WTC11 (cell line): ENCODE results near the gene CXorf58. TPM values are rescaled to one million over a fixed set of nuclear protein-coding genes. Genes with fewer than 3 reads are reported as not detected.

Experiments
- ATAC-seq: fragments of 200-7000 bp; cut with Tn5 transposase; 2 replicates; pipeline ENCODE4 v1.10.0; 2021; ENCODE audit warnings: mild to moderate bottlenecking, moderate library complexity
- CTCF ChIA-PET: fragments of 300-600 bp; sonication (Branson Sonifier 250); formaldehyde crosslinking; loops from one replicate; lab custom pipeline; 2021; ENCODE audit warnings: antibody characterized with exemption; lab: Charles Lee
- POLR2A ChIA-PET: fragments of 350-600 bp; sonication (Branson Sonifier 250); formaldehyde crosslinking; loops from one replicate; lab custom pipeline; 2021; ENCODE audit warnings: antibody characterized with exemption; lab: Charles Lee
- DNase-seq: peaks from one replicate; pipeline ENCODE4 v3.0.0; 2021; ENCODE audit warnings: low spot score
- H3K27ac Mint-ChIP-seq: 2 replicates; pipeline ENCODE4 v1.8.0; 2021; ENCODE audit warnings: mixed read lengths
- H3K27me3 Mint-ChIP-seq: 2 replicates; pipeline ENCODE4 v1.8.0; 2021; ENCODE audit warnings: low read depth, mild to moderate bottlenecking, moderate library complexity, mixed read lengths
- H3K36me3 Mint-ChIP-seq: 2 replicates; pipeline ENCODE4 v1.8.0; 2021; ENCODE audit warnings: mixed read lengths
- H3K4me1 Mint-ChIP-seq: 2 replicates; pipeline ENCODE4 v1.8.0; 2022; ENCODE audit warnings: mixed read lengths
- H3K4me3 Mint-ChIP-seq: 2 replicates; pipeline ENCODE4 v1.8.0; 2021; ENCODE audit warnings: mild to moderate bottlenecking, moderate library complexity, mixed read lengths
- H3K9me3 Mint-ChIP-seq: 2 replicates; pipeline ENCODE4 v1.8.0; 2021; ENCODE audit warnings: mixed read lengths
- CREB1 ChIP-seq: sonication (generic); formaldehyde crosslinking; IDR thresholded peaks from 2 replicates; pipeline ENCODE4 v1.8.0; 2023; ENCODE audit warnings: mild to moderate bottlenecking, missing genetic modification reagents
- ESRRA ChIP-seq: sonication (generic); formaldehyde crosslinking; IDR thresholded peaks from 2 replicates; pipeline ENCODE4 v1.8.1; 2022; ENCODE audit warnings: mild to moderate bottlenecking, missing genetic modification reagents, borderline replicate concordance
- GRHL2 ChIP-seq: fragments of 250-450 bp; sonication (Bioruptor Pico); IDR thresholded peaks from 2 replicates; pipeline ENCODE4 v1.8.0; 2022; ENCODE audit warnings: mild to moderate bottlenecking, moderate library complexity; ENCODE audit not compliant: insufficient replicate concordance, severe bottlenecking
- NFE2L1 ChIP-seq: sonication (generic); formaldehyde crosslinking; IDR thresholded peaks from 2 replicates; pipeline ENCODE4 v1.8.1; 2023; ENCODE audit warnings: missing genetic modification reagents
- SMAD4 ChIP-seq: sonication (generic); formaldehyde crosslinking; IDR thresholded peaks from 2 replicates; pipeline ENCODE4 v1.8.0; 2022; ENCODE audit warnings: mild to moderate bottlenecking, missing genetic modification reagents
- TEAD1 ChIP-seq: sonication (generic); formaldehyde crosslinking; IDR thresholded peaks from 2 replicates; pipeline ENCODE4 v1.8.0; 2022; ENCODE audit warnings: mild to moderate bottlenecking, missing genetic modification reagents
- TEAD4 ChIP-seq: sonication (generic); formaldehyde crosslinking; IDR thresholded peaks from 2 replicates; pipeline ENCODE4 v1.8.0; 2022; ENCODE audit warnings: mild to moderate bottlenecking, missing genetic modification reagents
- ZNF423 ChIP-seq: fragments of 250-450 bp; sonication (Bioruptor Pico); IDR thresholded peaks from 2 replicates; pipeline ENCODE4 v2.1.2; 2022; ENCODE audit warnings: mild to moderate bottlenecking, moderate library complexity
- ZNF532 ChIP-seq: fragments of 250-450 bp; sonication (Bioruptor Pico); IDR thresholded peaks from 2 replicates; pipeline ENCODE4 v1.9.0; 2021; ENCODE audit warnings: mild to moderate bottlenecking, borderline replicate concordance
- total RNA-seq: library from RNA; stranded (reverse); gene quantifications from 3 replicates; pipeline ENCODE4 v1.2.3, GENCODE V29; 2021
- TF ChIP-seq, protein P1 (sequence below): sonication (generic); formaldehyde crosslinking; IDR thresholded peaks from 2 replicates; pipeline ENCODE4 v1.8.1; 2023; ENCODE audit warnings: mild to moderate bottlenecking, missing genetic modification reagents, moderate library complexity
- TF ChIP-seq, protein P2 (sequence below): sonication (generic); formaldehyde crosslinking; IDR thresholded peaks from 2 replicates; pipeline ENCODE4 v1.8.1; 2023; ENCODE audit warnings: mild to moderate bottlenecking, missing genetic modification reagents, borderline replicate concordance
- TF ChIP-seq, protein P3 (sequence below): fragments of 250-450 bp; sonication (Bioruptor Pico); IDR thresholded peaks from 2 replicates; pipeline ENCODE4 v1.9.0; 2021; ENCODE audit warnings: mild to moderate bottlenecking

The CXorf58 gene
- total RNA-seq, 1 experiment from 2014 or later: not detected

DNA sequence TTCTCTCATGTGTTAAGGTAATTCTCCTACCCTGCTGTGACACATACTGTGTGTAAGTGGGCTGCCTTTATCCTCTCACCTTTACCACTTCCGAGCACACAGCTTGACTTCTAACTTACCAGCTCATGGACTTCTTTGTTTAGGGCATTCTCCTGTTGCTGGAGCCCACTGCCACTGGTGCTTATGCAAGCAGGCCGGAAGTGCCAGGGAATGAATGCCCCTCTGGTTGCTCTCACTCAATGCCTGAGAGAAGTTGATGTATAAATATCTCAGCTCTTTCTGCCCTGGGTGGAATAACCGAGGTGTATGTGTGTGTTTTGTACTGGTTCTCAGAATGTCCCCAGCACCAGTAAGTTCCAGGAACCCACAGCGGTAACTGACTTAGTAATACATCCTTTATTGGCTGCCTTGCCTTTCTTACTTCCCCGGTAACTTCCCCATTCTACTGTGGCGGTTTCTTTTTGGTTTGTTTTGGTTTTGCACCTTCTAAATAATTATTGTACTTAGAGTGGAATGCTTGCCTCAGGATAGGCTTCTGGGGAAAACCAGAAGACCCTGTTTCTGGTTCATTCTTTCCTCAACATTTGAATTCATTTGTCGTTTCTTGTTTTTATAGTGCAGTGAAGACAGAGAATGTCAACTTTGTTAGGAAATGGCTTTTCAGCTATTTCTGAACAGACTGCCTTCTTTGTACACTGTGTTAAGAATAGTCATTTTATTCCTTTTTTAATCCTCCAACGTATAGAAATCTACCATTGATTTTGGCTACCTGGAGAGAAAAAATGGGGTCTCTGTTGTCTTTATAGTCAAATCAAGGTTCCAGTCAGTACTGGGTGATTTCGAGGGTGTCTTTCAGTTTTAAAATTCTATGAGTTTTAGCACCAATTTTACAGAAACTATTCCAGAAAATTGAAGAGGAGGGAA is 45.4 kb downstream of the CXorf58 start:
- CTCF ChIA-PET: interaction anchor here (0.6 to 1.2 kb wide), 4 partner anchors 16 to 101 kb away, joined by 3 to 6 read pairs (median 3); partner anchors contain the start of genes APOO, CXorf58 and EIF2S3
- peak; percentile 91 for ATAC-seq
- no peaks in the 10 kb centered on the region for H3K27me3 Mint-ChIP-seq
- peak overlapping the region; percentile 32 for H3K4me3 Mint-ChIP-seq
- no peaks in the 10 kb centered on the region for H3K36me3 Mint-ChIP-seq
- peak overlapping the region; percentile 79 for H3K27ac Mint-ChIP-seq
- peaks cover 23% of the 10 kb centered on the region for H3K4me1 Mint-ChIP-seq
- peak; percentile 12 for DNase-seq
- TF ChIP-seq TEAD1 (CRISPR knock-in tag): peak; percentile 46; the same call in 1 of the 2 replicates
- TF ChIP-seq ZNF423 (CRISPR knock-in tag): peak; percentile 92
- TF ChIP-seq ESRRA (CRISPR knock-in tag): no peak
- no peaks in the 10 kb centered on the region for H3K9me3 Mint-ChIP-seq
- POLR2A ChIA-PET: no interaction called here

DNA sequence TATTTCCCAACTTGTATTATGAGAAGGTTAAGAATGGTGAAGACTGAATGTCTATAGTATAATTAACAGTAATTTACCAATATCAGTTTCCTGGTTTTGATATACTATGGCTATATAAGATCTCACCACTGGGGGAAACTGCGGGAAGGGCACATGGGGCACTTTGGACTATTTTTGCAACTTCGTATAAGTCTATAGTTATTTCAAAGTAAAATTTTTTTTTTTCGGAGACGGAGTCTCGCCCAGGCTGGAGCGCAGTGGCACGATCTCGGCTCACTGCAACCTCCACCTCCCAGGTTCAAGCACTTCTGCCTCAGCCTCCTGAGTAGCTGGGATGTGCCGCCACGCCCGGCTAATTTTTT is 46.1 kb downstream of the CXorf58 start:
- no peaks in the 10 kb centered on the region for H3K9me3 Mint-ChIP-seq
- no peaks in the 10 kb centered on the region for H3K27me3 Mint-ChIP-seq
- CTCF ChIA-PET: interaction anchor here (0.6 kb wide), 1 partner anchor 44 kb away, joined by 3 read pairs; no protein-coding TSS in a partner anchor
- ATAC-seq: no peak
- TF ChIP-seq, protein P1, sequence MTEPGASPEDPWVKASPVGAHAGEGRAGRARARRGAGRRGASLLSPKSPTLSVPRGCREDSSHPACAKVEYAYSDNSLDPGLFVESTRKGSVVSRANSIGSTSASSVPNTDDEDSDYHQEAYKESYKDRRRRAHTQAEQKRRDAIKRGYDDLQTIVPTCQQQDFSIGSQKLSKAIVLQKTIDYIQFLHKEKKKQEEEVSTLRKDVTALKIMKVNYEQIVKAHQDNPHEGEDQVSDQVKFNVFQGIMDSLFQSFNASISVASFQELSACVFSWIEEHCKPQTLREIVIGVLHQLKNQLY (CRISPR knock-in tag): no peak
- TF ChIP-seq TEAD4 (CRISPR knock-in tag) (no peak), NFE2L1 (CRISPR knock-in tag) (no peak), SMAD4 (CRISPR knock-in tag) (no peak), ZNF532 (CRISPR knock-in tag) (no peak), GRHL2 (no peak), CREB1 (CRISPR knock-in tag) (no peak)
- TF ChIP-seq, protein P2, sequence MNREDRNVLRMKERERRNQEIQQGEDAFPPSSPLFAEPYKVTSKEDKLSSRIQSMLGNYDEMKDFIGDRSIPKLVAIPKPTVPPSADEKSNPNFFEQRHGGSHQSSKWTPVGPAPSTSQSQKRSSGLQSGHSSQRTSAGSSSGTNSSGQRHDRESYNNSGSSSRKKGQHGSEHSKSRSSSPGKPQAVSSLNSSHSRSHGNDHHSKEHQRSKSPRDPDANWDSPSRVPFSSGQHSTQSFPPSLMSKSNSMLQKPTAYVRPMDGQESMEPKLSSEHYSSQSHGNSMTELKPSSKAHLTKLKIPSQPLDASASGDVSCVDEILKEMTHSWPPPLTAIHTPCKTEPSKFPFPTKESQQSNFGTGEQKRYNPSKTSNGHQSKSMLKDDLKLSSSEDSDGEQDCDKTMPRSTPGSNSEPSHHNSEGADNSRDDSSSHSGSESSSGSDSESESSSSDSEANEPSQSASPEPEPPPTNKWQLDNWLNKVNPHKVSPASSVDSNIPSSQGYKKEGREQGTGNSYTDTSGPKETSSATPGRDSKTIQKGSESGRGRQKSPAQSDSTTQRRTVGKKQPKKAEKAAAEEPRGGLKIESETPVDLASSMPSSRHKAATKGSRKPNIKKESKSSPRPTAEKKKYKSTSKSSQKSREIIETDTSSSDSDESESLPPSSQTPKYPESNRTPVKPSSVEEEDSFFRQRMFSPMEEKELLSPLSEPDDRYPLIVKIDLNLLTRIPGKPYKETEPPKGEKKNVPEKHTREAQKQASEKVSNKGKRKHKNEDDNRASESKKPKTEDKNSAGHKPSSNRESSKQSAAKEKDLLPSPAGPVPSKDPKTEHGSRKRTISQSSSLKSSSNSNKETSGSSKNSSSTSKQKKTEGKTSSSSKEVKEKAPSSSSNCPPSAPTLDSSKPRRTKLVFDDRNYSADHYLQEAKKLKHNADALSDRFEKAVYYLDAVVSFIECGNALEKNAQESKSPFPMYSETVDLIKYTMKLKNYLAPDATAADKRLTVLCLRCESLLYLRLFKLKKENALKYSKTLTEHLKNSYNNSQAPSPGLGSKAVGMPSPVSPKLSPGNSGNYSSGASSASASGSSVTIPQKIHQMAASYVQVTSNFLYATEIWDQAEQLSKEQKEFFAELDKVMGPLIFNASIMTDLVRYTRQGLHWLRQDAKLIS (CRISPR knock-in tag): no peak
- TF ChIP-seq, protein P3, sequence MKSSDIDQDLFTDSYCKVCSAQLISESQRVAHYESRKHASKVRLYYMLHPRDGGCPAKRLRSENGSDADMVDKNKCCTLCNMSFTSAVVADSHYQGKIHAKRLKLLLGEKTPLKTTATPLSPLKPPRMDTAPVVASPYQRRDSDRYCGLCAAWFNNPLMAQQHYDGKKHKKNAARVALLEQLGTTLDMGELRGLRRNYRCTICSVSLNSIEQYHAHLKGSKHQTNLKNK (CRISPR knock-in tag): no peak
- TF ChIP-seq, all 79 proteins: peak for 0
- no peak for DNase-seq
- no peaks in the 10 kb centered on the region for H3K36me3 Mint-ChIP-seq
- H3K4me1 Mint-ChIP-seq: peaks cover 23% of the 10 kb centered on the region
- no peak overlapping the region for H3K27ac Mint-ChIP-seq
- POLR2A ChIA-PET: no interaction called here
- no peak overlapping the region for H3K4me3 Mint-ChIP-seq
